GM20431 (cell line): ENCODE results near the gene CD74.

Source experiments
- in situ Hi-C: fragments of 300-500 bp; cut with MseI, MboI; formaldehyde crosslinking; loops from one replicate; pipeline ENCODE4 v1.15.0; 2020; ENCODE audit warnings: low sequenced_read_pairs; ENCODE audit not compliant: unreplicated experiment

Gene CD74

DNA sequence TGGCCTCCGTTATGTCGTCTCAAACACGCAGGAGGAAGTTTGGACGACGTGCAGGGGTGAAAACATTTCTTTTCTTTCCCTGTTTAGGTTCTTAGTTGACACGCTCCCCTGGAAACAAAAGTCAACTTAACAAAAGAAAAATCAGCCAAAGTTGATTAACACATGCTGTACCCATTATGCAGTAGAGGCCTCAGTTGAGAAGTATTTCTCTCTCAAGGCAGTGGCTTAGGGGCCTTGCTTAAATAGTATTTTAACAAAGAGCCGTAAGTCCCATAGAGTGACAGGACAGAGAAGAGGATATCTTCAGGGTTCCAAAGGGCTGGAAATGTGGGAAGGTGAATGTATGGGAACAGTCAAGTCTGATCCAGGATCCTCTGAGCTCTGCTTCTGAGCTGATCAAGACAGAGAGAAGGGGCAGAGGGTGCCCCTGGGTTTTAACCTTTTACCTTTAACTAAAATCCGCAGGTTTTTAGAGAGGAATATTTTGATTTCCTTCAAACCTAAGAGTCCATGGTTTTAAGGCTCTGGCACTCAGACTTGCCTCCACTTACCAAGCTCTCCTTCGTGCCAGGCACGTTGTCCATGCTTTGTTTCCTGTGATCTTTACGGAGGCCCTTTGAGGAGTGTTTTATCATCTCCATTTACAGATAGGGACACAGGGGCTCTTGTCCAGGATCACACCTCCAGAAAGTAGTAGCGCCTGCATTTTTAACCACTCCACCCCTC, 629 bp upstream of the CD74 start:
- in situ Hi-C loops = no loop called here

DNA sequence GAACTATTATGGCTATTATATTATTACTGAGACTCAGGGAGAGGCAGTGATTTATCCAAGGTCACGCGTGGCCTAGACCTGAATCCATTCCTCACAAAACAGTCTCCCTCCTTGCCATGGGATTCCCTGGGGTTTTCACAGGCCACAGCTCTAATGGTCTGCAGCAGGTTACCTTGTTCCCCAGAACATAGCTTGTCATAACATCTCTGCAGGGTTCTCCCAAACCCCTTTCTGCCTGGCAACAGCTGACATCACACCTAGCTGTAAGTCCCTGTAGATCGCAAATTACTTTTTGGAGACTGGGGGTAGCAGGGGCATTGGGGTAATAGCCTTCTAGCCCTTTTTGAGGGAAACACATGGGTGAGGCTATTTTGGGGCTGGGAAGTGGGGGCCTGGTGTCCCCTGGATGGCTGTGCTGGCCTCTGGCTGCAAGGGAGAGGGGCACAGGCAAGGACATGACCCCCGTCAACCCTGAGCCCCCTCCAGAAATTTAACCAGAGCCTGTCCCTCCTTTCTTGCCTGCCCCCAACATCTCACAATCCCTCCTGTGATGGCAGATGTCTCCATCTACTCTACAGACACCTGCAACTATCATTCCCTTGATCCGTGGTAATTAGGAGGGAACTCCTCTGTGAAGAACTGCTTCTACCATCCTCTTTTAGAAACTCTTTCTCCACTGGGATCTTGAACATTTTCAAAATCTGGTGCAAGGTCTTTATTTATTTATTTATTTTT, 1.3 kb downstream of the CD74 start:
- in situ Hi-C loops = no loop called here

DNA sequence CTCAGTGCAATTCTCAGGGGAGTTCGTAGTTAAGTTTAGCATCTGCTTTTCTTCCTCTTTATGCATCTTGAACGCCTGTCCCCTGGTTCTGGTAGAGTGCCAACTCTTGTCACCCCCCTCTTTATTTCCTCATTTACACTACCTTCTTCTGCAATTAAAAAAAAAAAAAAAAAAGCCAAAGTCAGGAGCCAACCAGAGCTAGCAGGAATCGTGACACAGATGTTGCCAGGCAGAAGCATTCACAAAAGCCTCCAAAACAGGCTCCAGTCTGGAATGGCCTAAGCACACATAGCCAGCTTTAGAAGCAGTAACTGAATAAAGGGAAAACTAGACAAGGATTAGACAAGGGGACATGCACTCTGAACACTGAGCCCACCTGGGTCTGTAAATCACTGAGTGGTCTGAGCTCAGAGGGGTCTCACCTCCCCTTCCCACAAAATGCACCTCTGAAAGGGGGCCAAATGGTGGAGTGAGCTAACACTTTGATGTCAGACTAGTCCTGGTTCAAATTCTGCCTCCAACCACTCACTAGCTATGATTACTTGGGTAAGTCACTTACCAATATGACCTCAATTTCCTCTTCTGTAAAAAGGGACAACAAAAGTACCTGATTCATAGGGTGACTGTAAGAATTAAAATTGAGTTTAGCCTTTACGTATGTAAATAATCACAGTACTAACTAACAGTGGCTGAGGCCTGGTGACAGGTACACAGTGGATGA, 2.0 kb downstream of the CD74 start:
- in situ Hi-C loops = no loop called here

DNA sequence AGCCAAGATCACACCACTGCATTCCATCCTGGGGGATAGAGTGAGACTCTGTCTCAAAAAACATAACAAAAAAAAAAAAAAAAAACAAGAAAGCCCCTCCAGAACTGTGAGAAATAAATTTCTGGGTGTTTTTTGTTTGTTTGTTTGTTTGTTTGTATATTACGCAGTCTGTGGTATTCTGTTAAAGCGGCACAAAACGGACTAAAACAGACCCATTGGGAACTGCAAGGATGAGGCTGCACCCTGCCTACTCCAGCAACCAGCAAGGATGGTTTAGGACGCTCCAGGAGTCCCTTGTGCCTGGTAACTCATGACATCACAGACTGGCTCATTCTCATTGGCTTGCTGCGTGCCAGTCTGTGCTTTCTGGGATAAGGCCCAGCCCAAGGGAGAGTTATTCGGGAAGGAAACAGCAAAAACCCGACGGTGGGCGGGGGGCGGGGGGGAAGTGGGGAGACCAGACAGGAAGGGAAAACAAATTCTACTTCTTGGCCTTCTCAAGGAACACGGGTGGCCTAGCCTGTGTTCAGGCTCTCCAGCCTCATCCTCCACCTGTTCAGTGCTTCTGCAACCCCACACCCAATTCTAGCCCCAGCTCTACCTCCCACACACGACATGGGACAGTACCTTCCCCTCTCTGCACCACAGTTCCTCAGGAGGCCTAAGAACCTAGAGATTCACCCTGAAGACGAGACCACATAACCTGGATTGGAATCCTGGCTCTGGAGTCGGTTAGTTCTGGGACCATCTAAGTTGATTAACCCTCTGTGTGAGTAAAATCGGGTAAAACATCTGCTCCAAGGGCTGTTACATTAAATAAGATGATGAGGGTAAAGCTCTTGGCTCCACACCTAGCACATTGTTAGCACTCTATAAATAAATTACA, 2.8 kb downstream of the CD74 start:
- in situ Hi-C loops = no loop called here

DNA sequence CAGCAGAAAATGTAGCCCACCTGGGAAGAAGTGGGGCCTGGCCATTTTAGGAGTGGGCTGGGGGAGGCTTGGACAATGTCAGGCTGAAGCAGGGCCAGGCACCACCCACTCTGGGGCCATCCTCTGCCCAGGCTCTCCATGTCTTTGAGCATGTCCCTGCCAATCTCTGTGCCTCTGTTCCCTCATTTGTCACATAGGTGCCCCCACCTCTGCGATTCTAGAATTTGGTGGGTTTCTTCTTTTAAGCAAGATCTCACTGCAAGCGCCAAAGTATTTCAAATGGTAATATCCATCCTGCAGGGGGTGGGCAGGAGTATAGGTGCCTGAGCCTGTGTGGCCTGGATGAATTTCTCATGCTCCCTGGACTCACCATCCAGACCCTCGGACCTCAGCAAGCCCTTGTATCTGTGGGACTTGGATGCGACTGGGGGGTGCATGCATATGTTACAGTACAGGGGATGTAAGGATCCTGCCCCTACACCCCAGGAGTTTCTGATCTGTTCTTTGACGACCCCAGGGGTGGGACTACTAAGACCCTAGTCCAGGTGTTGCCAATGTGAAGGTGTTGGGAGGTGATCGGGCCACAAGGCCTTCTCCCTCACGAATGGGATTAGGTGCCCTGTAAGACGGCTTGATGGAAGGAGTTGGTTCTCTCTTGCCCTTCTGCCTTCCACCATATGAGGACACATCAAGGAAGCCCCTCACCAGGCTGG, 4.3 kb downstream of the CD74 start:
- in situ Hi-C loops = no loop called here

DNA sequence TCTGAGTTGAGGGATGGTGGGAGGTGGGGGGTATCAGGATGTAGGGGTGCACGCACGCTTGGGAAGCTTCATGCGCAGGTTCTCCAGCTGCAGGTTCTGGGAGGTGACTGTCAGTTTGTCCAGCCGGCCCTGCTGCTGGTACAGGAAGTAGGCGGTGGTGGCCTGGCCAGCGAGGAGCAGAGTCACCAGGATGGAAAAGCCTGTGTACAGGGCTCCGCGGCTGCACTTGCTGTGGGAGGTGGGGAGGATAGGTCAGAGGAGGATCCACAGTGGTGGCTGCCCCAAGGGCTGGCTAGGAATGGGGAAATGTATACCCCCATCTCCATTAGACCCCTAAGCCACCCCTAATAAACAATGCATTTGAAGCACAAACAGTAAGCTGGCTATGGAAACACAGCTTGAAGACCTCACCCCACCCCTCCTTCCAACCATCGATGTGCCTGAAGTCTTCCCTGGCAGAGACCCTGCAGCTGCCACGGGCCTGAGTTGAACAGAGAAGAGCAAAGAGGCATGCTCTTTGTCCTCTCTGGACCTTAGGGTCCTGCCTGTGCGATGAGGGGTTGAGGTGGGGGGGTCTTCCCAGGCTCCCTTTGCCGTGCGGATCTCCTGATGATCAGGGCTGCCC, 5.5 kb downstream of the CD74 start:
- in situ Hi-C loops = no loop called here

DNA sequence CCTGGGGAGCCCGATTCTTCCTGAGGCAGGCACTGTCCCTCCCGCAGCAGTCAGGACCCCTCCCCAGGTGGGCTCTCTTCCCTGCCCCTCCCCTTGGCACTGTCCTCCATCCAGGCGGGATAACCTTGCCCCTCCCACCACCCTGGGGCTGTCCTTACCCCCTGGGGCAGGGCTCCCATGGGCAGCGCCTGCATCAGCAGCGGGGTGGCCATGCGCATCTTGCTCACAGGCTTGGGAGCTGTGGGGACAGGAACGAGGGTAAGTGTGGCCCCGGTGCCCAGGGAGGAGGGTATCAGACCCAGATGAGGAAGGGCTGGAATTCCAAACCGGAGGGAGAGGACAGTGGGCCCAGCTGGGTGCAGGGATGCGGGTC, 6.0 kb downstream of the CD74 start:
- in situ Hi-C loops = no loop called here

DNA sequence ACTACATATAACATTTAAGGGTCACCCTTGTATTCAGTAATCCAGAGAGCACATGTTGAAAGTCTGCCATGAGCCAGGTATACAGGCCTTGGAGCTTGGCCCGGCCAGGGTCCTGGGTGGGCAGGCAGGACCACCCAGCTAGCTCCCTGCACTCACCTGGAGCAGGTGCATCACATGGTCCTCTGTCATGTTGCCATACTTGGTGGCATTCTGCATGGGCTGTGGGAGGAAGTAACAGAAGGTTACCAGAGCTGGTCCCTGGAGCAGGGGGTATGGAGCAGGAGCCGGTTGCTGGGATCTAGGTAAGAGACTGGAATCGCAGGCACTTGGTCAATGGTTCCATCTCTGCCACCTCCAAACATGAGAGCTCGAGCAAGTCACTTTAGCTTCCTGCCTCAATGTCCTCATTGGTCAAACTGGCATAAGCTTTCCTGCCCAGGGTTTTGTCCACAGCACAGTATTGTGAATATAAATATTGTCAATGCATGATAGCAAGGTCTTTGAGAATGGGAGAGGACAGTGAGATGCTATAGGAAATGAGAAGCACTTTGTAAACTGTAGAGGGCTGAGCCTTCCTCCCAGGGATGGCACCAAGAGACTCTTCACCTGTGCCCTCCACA, 6.5 kb downstream of the CD74 start:
- in situ Hi-C loops = no loop called here

DNA sequence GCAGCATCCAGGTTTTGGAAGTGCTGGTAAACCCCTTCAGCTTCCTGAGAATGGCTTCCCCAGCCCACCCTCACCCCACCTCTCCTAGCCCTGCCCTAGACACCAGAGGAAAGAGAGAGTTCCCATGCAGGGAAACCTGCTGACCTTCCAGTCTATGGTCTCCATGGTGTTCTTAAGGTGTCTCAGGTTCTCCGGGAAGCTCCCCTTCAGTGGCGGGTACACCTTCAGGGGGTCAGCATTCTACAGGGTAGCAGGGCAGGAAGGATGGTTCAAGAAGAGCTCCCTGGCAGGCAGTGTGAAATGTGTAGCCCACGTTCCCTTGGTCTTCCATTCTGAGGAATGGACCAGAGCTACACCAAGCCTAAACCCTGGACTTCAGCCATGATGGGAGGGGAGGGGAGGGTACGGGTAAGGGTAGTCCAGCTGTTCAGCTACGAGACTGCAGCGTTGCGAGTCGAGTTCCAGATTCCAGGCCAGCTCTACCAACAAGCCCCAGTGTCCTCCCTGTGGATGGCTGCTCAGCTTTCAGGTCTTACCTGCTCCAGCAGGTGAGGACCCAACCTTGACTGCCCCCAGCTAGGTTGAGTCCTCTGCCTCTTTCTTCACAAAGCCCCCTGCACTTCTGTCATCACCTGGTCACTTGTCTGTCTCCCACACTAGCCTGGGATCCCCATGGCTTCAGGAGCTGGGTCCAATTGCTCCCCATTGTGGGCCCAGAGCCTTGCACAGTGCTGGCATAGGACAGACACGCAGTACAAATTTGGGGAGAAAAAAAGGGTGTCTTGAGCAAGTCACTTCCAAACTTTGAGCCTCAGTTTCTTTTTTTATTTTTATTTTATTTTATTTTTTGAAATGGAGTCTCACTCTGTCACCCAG, 7.5 kb downstream of the CD74 start:
- in situ Hi-C loops = no loop called here

DNA sequence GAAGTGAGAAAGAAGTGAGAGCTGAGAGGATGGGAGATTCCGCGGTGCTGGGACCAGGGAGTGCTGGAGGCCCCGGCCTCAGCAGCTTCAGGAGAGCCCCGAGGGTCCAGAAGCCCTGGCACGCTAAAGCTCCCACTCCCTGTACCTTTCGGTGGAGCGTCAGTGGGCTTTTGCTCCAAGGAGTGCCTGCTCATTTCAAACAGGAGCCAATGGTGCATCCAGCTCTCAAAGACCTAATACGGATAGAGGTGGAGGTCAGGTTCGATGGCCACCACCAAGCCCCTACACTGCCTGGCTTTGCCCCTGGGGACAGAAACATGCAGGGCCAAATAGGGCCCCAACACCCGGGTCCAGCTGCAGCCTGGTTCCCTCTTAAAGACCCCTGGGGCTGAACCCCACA, 8.2 kb downstream of the CD74 start:
- in situ Hi-C loops = no loop called here

DNA sequence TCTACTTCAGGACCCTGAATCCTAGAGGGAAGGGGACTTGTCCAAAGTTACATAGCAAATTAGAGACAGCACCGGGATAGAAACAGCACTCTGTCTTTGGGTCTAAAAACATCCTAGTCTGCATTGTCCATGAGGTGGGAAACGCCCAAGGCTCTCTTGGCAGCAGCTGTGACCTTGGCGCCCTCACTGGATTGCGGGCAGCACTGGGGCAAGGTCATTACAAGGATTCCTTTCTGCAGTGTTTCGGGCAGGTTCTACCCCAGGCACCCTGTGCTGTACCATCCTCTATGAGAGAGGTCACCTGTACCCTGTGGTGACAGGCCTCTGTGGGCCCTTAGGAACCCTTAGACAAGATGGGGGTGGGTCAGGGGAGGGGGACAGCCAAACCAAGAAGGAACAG, 8.6 kb downstream of the CD74 start:
- in situ Hi-C loops = no loop called here

DNA sequence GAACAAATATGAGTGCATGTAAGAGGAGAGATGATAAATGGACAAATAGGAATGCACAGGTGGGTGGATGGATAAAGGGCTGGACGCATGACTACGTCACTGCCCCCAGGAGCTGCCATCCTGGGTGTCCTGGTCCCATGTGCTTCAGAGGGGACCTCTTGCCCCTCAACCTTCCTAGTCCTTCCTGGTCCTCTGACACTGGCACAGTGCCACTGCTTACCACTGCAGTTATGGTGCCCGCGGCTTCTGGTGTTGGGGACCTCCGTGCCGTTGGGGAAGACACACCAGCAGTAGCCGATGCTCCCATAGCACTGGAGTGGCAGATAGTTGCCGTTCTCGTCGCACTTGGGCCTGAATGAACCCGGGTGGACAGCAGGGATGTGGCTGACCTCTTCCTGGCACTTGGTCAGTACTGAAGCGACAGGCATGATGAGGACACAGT, 9.8 kb downstream of the CD74 start:
- in situ Hi-C loops = no loop called here

DNA sequence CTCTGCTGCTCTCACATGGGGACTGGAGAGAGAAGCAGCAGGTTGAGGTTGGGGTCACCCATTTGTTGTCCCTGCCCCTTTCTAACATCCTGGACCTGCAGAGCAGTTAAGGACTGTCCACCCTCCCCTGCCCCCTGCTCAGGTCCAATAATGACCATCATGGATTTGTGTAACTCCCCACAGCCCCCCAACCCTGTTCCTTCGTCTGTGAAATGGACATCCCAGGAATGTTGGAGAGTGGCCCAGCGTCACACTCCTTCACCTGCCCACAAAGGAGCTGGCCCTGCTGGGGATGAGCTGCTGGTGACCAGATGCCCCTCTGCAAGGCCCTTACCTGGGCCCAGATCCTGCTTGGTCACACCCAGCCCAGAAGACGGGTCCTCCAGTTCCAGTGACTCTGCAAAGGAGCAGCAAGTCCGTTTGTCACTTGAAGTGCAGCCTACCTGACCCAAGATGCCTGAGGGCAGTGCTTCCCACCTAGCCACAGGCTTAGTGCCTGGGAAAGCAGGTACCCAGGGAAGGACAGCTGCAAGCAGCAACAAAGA, 10.4 kb downstream of the CD74 start:
- in situ Hi-C loops = no loop called here

DNA sequence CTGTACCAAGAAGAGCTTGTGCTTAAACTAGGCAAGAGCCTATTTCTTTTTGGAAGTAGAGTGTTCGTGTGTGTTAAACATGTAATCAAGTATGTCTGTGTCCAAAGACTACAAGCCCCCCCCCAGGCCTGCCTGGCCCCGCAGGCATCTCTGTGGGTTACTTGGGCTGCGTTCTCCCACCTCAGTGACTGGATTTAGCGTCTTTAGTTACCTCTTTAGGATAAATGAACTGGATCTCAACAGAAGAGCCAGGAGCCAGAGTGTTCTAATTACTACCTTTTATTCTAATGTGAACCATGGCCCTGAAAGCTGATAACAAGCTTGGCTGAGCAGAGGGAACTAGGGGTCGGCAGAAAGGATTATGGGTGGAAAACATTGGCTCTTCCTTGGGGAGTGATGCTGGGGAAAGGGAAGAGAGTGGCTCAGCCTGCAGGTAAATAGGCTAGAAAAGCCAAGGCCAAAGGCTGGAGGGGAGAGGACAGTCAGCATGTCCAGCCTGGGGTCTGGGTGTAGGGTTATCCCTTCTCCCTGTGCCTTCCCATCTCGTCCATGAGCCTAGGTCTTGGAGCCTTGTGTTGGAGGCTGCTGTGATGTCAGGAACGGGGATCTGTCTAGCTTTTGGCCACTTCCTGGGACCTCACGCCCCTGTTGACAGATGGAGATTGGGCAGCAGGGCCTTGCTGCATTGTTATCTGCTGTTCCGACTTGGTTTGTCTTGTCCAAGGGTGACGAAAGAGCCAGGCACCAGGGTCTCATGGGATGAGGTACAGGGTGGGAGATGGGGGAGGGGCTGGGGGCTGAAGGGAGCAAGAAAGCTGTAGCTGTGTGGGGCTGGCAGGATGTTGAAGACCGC, 11.1 kb downstream of the CD74 start:
- in situ Hi-C loops = no loop called here

DNA sequence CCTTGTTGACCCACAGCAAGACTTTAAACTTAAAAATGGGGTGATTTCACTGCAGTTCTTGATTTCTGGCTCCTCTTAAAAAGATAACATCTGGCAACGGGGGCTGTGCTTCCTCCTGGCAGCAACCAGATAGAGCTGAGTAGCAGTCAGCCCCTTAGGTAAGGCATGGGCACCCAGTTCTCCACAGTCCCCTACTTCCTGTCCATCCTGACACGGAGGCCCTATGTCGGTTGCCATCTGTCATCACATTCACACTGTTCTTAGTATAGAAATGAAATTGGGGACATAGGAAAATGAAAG, 11.7 kb downstream of the CD74 start:
- in situ Hi-C loops = no loop called here

DNA sequence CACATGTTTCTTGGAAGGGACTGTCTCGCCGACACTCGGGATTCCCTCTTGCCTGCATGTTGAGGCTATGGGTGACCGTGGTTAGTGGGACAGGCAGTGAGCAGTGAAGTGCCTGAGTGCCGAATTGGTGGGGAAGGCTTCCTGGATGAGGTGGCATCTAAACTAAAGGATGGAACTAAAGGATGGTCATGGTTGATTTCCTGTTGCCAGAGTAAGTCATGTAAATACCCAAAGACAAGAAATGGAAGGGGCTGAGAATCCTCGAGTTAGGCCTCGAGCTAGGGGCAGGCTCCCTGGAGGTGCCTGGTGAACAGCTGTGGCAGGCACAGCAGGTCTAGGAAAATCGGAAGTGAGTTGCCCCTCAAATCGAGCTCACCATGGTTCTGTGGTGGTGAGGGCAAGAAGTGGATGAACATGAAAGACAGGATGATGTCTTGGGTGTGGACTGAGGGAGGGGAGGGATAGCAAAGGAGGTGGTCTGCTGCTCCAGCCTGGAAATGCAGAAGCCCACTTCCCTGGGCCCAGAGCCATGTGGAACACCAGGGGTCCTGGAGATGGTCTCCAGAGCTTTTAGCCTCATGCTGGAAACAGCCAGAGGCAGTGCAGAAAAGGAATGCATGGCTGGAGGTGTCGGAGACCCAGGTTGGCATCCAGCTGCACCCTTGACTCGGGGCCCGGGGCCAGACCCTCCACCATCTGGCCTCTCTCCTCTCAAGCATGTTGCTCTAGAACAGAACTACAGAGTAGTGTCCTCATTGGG, 12.2 kb downstream of the CD74 start:
- in situ Hi-C loops = no loop called here
